ENCODE results near the gene TTLL6. TPM values are rescaled to one million over a fixed set of nuclear protein-coding genes. Genes with fewer than 3 reads are reported as not detected.

Gene TTLL6
- total and polyA plus RNA-seq, 7 experiments from 2014 or later = not detected

GRCh38 chr17:48850792-48851323, 33.8 kb upstream of the TTLL6 start:
- peak overlapping the region in 5 of 9 donors; percentile 1 to 37 (median 32) for H3K27ac Mint-ChIP-seq
- H3K4me3 ChIP-seq (ENCODE audit: low read length) = no peak overlapping the region
- no peaks in the 10 kb centered on the region for H3K27me3 Mint-ChIP-seq
- H3K36me3 ChIP-seq (ENCODE audit: control insufficient read depth in 2 of 3, insufficient read depth in 3 of 3, low read length in 3 of 3) = peaks cover 8 to 80% (median 27%) of the 10 kb centered on the region in 3 experiments
- H3K36me3 Mint-ChIP-seq = peaks cover 13 to 60% (median 37%) of the 10 kb centered on the region in 5 donors
- intact Hi-C loops (cut with micrococcal nuclease) = loop anchor here in 1 of 2 donors (1.0 to 2.0 kb wide), 2 partner anchors 10 to 20 kb away; partner anchors contain the start of gene CALCOCO2
- ATAC-seq (no peak), DNase-seq (peak in 2 of 9 donors; percentile 7 to 23)
- H3K4me1 Mint-ChIP-seq = peaks cover 0 to 21% (median 13%) of the 10 kb centered on the region in 7 donors
- peak overlapping the region in 2 of 10 donors; percentile 6 to 26 for H3K4me3 Mint-ChIP-seq
- no peaks in the 10 kb centered on the region for H3K9me3 ChIP-seq (ENCODE audit: control insufficient read depth in 2 of 3, low read length in 3 of 3)
- H3K27me3 ChIP-seq (ENCODE audit: control insufficient read depth in 2 of 2, insufficient read depth in 2 of 2, low read length in 2 of 2) = no peaks in the 10 kb centered on the region
- no peak overlapping the region for H3K27ac ChIP-seq (ENCODE audit: low read depth, low read length)
- ChIA-PET CTCF (interaction anchor here (0.5 to 2.6 kb wide), 4 partner anchors 28 to 519 kb away, joined by 3 to 7 read pairs (median 6); no protein-coding TSS in a partner anchor), POLR2A (interaction anchor here (0.6 to 1.4 kb wide), 4 partner anchors 11 to 242 kb away, joined by 3 to 4 read pairs (median 3); partner anchors contain the start of gene TTLL6)
- no peaks in the 10 kb centered on the region for H3K4me1 ChIP-seq (ENCODE audit: control insufficient read depth in 2 of 2, insufficient read depth in 2 of 2, low read length in 2 of 2)
- H3K9me3 Mint-ChIP-seq = no peaks in the 10 kb centered on the region

GRCh38 chr17:48843187-48843900, 26.3 kb upstream of the TTLL6 start:
- intact Hi-C loops (cut with micrococcal nuclease) = no loop called here
- no peak for ATAC-seq

GRCh38 chr17:48842746-48843145, 25.7 kb upstream of the TTLL6 start:
- Mint-ChIP-seq H3K36me3 (peaks cover 0 to 40% (median 18%) of the 10 kb centered on the region in 5 donors), H3K9me3 (peaks cover 0 to 2% (median 0%) of the 10 kb centered on the region in 11 donors), H3K4me3 (peak overlapping the region in 5 of 10 donors; percentile 23 to 79 (median 40)), H3K27ac (peak overlapping the region in 7 of 9 donors; percentile 25 to 98 (median 84)), H3K4me1 (peaks cover 23 to 54% (median 48%) of the 10 kb centered on the region in 7 donors), H3K27me3 (no peaks in the 10 kb centered on the region)
- peaks cover 4 to 37% (median 11%) of the 10 kb centered on the region in 3 experiments for H3K36me3 ChIP-seq (ENCODE audit: control insufficient read depth in 2 of 3, insufficient read depth in 3 of 3, low read length in 3 of 3)
- POLR2A ChIA-PET = interaction anchor here (1.2 kb wide), 1 partner anchor 26 kb away, joined by 3 read pairs; the partner anchor contains the start of gene TTLL6
- DNase-seq = no peak
- no peak for ATAC-seq
- intact Hi-C loops (cut with micrococcal nuclease) = no loop called here
- CTCF ChIA-PET = interaction anchor here (1.3 to 2.0 kb wide), 2 partner anchors 18 to 36 kb away, joined by 3 to 6 read pairs; no protein-coding TSS in a partner anchor
- peaks cover 25 to 33% of the 10 kb centered on the region in 2 donors for H3K4me1 ChIP-seq (ENCODE audit: control insufficient read depth in 2 of 2, insufficient read depth in 2 of 2, low read length in 2 of 2)
- H3K27ac ChIP-seq (ENCODE audit: low read depth, low read length) = no peak overlapping the region
- no peak overlapping the region for H3K4me3 ChIP-seq (ENCODE audit: low read length)
- no peaks in the 10 kb centered on the region for H3K9me3 ChIP-seq (ENCODE audit: control insufficient read depth in 2 of 3, low read length in 3 of 3)
- H3K27me3 ChIP-seq (ENCODE audit: control insufficient read depth in 2 of 2, insufficient read depth in 2 of 2, low read length in 2 of 2) = no peaks in the 10 kb centered on the region

More at GRCh38 chr17:48843187-48843900, 26.3 kb upstream of the TTLL6 start:
- Mint-ChIP-seq H3K4me1 (peaks cover 18 to 48% (median 42%) of the 10 kb centered on the region in 7 donors), H3K9me3 (no peaks in the 10 kb centered on the region), H3K4me3 (peak overlapping the region in 4 of 10 donors; percentile 29 to 48 (median 36)), H3K36me3 (peaks cover 5 to 42% (median 23%) of the 10 kb centered on the region in 5 donors), H3K27ac (peak overlapping the region in 5 of 9 donors; percentile 59 to 98 (median 93)), H3K27me3 (no peaks in the 10 kb centered on the region)
- ChIA-PET CTCF (interaction anchor here (0.6 to 2.0 kb wide), 5 partner anchors 17 to 558 kb away, joined by 3 to 6 read pairs (median 3); no protein-coding TSS in a partner anchor), POLR2A (interaction anchor here (0.7 to 1.2 kb wide), 2 partner anchors 12 to 27 kb away, joined by 3 read pairs; partner anchors contain the start of gene TTLL6)
- no peak overlapping the region for H3K4me3 ChIP-seq (ENCODE audit: low read length)
- peaks cover 20 to 27% of the 10 kb centered on the region in 2 donors for H3K4me1 ChIP-seq (ENCODE audit: control insufficient read depth in 2 of 2, insufficient read depth in 2 of 2, low read length in 2 of 2)
- peaks cover 4 to 43% (median 13%) of the 10 kb centered on the region in 3 experiments for H3K36me3 ChIP-seq (ENCODE audit: control insufficient read depth in 2 of 3, insufficient read depth in 3 of 3, low read length in 3 of 3)
- DNase-seq = no peak
- H3K27ac ChIP-seq (ENCODE audit: low read depth, low read length) = no peak overlapping the region
- no peaks in the 10 kb centered on the region for H3K27me3 ChIP-seq (ENCODE audit: control insufficient read depth in 2 of 2, insufficient read depth in 2 of 2, low read length in 2 of 2)
- H3K9me3 ChIP-seq (ENCODE audit: control insufficient read depth in 2 of 3, low read length in 3 of 3) = no peaks in the 10 kb centered on the region

GRCh38 chr17:48841395-48841831, 24.4 kb upstream of the TTLL6 start:
- Mint-ChIP-seq H3K9me3 (peaks cover 0 to 2% (median 0%) of the 10 kb centered on the region in 11 donors), H3K36me3 (peaks cover 0 to 41% (median 11%) of the 10 kb centered on the region in 5 donors), H3K4me1 (peaks cover 33 to 67% (median 61%) of the 10 kb centered on the region in 7 donors), H3K27me3 (no peaks in the 10 kb centered on the region), H3K27ac (peak overlapping the region; percentile 84 to 98 (median 95)), H3K4me3 (peak overlapping the region; percentile 79 to 98 (median 87))
- peaks cover 38 to 47% of the 10 kb centered on the region in 2 donors for H3K4me1 ChIP-seq (ENCODE audit: control insufficient read depth in 2 of 2, insufficient read depth in 2 of 2, low read length in 2 of 2)
- intact Hi-C loops (cut with micrococcal nuclease) = loop anchor here (1.0 to 2.0 kb wide), 4 partner anchors 10 to 25 kb away; partner anchors contain the start of genes CALCOCO2 (in 2 of the 2) and TTLL6 (in 1 of the 2)
- peak overlapping the region; percentile 35 for H3K4me3 ChIP-seq (ENCODE audit: low read length)
- H3K9me3 ChIP-seq (ENCODE audit: control insufficient read depth in 2 of 3, low read length in 3 of 3) = no peaks in the 10 kb centered on the region
- ATAC-seq (peak; percentile 94), DNase-seq (peak in 7 of 9 donors; percentile 48 to 75 (median 62))
- H3K27ac ChIP-seq (ENCODE audit: low read depth, low read length) = peak overlapping the region; percentile 73
- no peaks in the 10 kb centered on the region for H3K27me3 ChIP-seq (ENCODE audit: control insufficient read depth in 2 of 2, insufficient read depth in 2 of 2, low read length in 2 of 2)
- CTCF ChIA-PET = no interaction called here
- POLR2A ChIA-PET = interaction anchor here (1.0 to 2.3 kb wide), 4 partner anchors 10 to 51 kb away, joined by 3 to 10 read pairs (median 7); partner anchors contain the start of gene ATP5MC1
- H3K36me3 ChIP-seq (ENCODE audit: control insufficient read depth in 2 of 3, insufficient read depth in 3 of 3, low read length in 3 of 3) = peaks cover 4 to 27% (median 7%) of the 10 kb centered on the region in 3 experiments

GRCh38 chr17:48840441-48840840, 23.4 kb upstream of the TTLL6 start:
- peaks cover 0 to 45% (median 8%) of the 10 kb centered on the region in 5 donors for H3K36me3 Mint-ChIP-seq
- Histone ChIP-seq H3K4me3 (ENCODE audit: low read length) (no peak overlapping the region), H3K27ac (ENCODE audit: low read depth, low read length) (no peak overlapping the region), H3K4me1 (ENCODE audit: control insufficient read depth in 2 of 2, insufficient read depth in 2 of 2, low read length in 2 of 2) (peaks cover 43 to 54% of the 10 kb centered on the region in 2 donors), H3K36me3 (ENCODE audit: control insufficient read depth in 2 of 3, insufficient read depth in 3 of 3, low read length in 3 of 3) (peaks cover 4 to 19% (median 7%) of the 10 kb centered on the region in 3 experiments), H3K27me3 (ENCODE audit: control insufficient read depth in 2 of 2, insufficient read depth in 2 of 2, low read length in 2 of 2) (no peaks in the 10 kb centered on the region), H3K9me3 (ENCODE audit: control insufficient read depth in 2 of 3, low read length in 3 of 3) (no peaks in the 10 kb centered on the region)
- intact Hi-C loops (cut with micrococcal nuclease) = loop anchor here in 1 of 2 donors (2.0 kb wide), 1 partner anchor 24 kb away; the partner anchor contains the start of gene TTLL6
- CTCF ChIA-PET = interaction anchor here (0.8 to 2.2 kb wide), 2 partner anchors 38 to 44 kb away, joined by 3 to 12 read pairs; no protein-coding TSS in a partner anchor
- peaks cover 0 to 2% (median 0%) of the 10 kb centered on the region in 11 donors for H3K9me3 Mint-ChIP-seq
- H3K4me3 Mint-ChIP-seq = peak overlapping the region in 9 of 10 donors; percentile 52 to 98 (median 85)
- H3K4me1 Mint-ChIP-seq = peaks cover 43 to 77% (median 70%) of the 10 kb centered on the region in 7 donors
- peak overlapping the region; percentile 35 to 98 (median 84) for H3K27ac Mint-ChIP-seq
- ATAC-seq = no peak
- no peak for DNase-seq
- POLR2A ChIA-PET = interaction anchor here (1.0 to 2.3 kb wide), 3 partner anchors 9 to 52 kb away, joined by 3 to 10 read pairs (median 9); partner anchors contain the start of gene ATP5MC1
- no peaks in the 10 kb centered on the region for H3K27me3 Mint-ChIP-seq
